HepG2 (cell line): ENCODE data around the gene TRIM58.

Experiments used
- BHLHE40 ChIP-seq: IDR thresholded peaks from 2 replicates; pipeline ENCODE4 v1.6.1; 2011; ENCODE audit warnings: low read length, improper control_type of control experiment
- CREB1 ChIP-seq, 2 experiments: fragments of 450-650 bp in 1 of 2; IDR thresholded peaks; 2 replicates each; pipeline ENCODE4 v1.6.1; 2016 to 2017; ENCODE audit warnings: control low read depth in 1 of 2, mild to moderate bottlenecking in 1 of 2, missing compliant biosample characterization in 1 of 2, missing genetic modification characterization in 1 of 2
- EP300 ChIP-seq, 3 experiments: sonication (generic) in 1 of 3; formaldehyde crosslinking in 1 of 3; IDR thresholded peaks; 2 replicates each; pipeline versions ENCODE4 v1.5.1 to v1.6.1; 2011 to 2020; ENCODE audit warnings: low read depth in 2 of 3, low read length in 2 of 3, borderline replicate concordance in 1 of 3, improper control_type of control experiment in 1 of 3, mild to moderate bottlenecking in 1 of 3, missing genetic modification reagents in 1 of 3, moderate library complexity in 1 of 3
- PHF5A ChIP-seq: IDR thresholded peaks from one replicate; pipeline ENCODE4 v1.6.1; 2018; ENCODE audit warnings: low read depth, missing genetic modification reagents; ENCODE audit not compliant: unreplicated experiment
- POLR2A ChIP-seq, 2 experiments: IDR thresholded peaks; 2 replicates each; pipeline ENCODE4 v1.6.1; 2011; ENCODE audit warnings: low read depth in 2 of 2, low read length in 2 of 2, mild to moderate bottlenecking in 1 of 2, moderate library complexity in 1 of 2; ENCODE audit not compliant: insufficient read depth in 1 of 2
- TAF1 ChIP-seq: sonication (generic); formaldehyde crosslinking; IDR thresholded peaks from 2 replicates; pipeline ENCODE4 v1.4.0; 2020; ENCODE audit warnings: missing genetic modification reagents
- ZBTB38 ChIP-seq: sonication (generic); formaldehyde crosslinking; IDR thresholded peaks from 2 replicates; pipeline ENCODE4 v1.5.1; 2020; ENCODE audit warnings: mild to moderate bottlenecking, missing genetic modification reagents
- ZNF121 ChIP-seq: sonication (generic); formaldehyde crosslinking; IDR thresholded peaks from 2 replicates; pipeline ENCODE4 v1.5.0; 2020; ENCODE audit warnings: mild to moderate bottlenecking, missing genetic modification reagents
- ZNF20 ChIP-seq: sonication (generic); formaldehyde crosslinking; IDR thresholded peaks from 2 replicates; pipeline ENCODE4 v1.4.0; 2020; ENCODE audit warnings: mild to moderate bottlenecking, moderate library complexity, missing genetic modification reagents
- ZNF615 ChIP-seq: sonication (generic); formaldehyde crosslinking; IDR thresholded peaks from 2 replicates; pipeline ENCODE4 v1.5.0; 2020; ENCODE audit warnings: mild to moderate bottlenecking, missing genetic modification reagents, borderline replicate concordance
- ZSCAN30 ChIP-seq: sonication (generic); formaldehyde crosslinking; IDR thresholded peaks from 2 replicates; pipeline ENCODE4 v1.5.0; 2020; ENCODE audit warnings: mild to moderate bottlenecking, missing genetic modification reagents
- TF ChIP-seq, protein P1 (sequence below): sonication (generic); formaldehyde crosslinking; IDR thresholded peaks from 2 replicates; pipeline ENCODE4 v1.5.0; 2020; ENCODE audit warnings: mild to moderate bottlenecking, missing genetic modification reagents, moderate library complexity
- TF ChIP-seq, protein P2 (sequence below): sonication (generic); formaldehyde crosslinking; IDR thresholded peaks from 2 replicates; pipeline ENCODE4 v1.5.0; 2020; ENCODE audit warnings: missing genetic modification reagents

DNA sequence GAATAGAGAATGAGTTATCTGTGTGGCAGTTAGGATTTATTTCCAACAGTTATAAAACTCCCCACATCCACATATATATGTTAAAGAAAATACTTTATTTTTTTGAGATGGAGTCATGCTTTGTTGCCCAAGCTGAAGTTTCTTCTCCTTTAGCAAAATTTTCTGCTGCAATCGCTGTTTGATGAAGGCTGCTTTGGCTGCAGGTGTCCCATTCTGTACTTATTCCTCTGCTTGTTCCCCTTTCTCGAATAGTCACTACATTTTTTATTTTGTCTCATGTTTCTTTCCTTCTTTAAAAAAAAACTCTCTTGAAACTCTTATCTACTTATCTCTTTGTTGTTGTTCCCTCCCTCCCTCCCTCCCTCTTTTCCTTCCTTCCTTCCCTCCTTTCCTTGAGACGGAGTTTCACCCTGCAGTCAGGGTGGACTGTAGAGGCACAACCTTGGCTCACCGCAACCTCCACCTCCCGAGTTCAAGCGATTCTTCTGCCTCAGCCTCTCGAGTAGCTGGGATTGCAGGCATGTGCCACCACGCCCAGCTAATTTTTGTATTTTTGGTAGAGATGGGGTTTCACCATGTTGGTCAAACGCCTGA lies 49.0 kb downstream of the TRIM58 start:
- TF ChIP-seq, protein P1, sequence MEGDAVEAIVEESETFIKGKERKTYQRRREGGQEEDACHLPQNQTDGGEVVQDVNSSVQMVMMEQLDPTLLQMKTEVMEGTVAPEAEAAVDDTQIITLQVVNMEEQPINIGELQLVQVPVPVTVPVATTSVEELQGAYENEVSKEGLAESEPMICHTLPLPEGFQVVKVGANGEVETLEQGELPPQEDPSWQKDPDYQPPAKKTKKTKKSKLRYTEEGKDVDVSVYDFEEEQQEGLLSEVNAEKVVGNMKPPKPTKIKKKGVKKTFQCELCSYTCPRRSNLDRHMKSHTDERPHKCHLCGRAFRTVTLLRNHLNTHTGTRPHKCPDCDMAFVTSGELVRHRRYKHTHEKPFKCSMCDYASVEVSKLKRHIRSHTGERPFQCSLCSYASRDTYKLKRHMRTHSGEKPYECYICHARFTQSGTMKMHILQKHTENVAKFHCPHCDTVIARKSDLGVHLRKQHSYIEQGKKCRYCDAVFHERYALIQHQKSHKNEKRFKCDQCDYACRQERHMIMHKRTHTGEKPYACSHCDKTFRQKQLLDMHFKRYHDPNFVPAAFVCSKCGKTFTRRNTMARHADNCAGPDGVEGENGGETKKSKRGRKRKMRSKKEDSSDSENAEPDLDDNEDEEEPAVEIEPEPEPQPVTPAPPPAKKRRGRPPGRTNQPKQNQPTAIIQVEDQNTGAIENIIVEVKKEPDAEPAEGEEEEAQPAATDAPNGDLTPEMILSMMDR: no peak
- no peak for TF ChIP-seq TAF1 (CRISPR knock-in tag)
- TF ChIP-seq ZNF121: no peak
- TF ChIP-seq PHF5A (CRISPR knock-in tag): no peak
- TF ChIP-seq ZSCAN30: no peak
- no peak for TF ChIP-seq CREB1 (IDR thresholded peaks at IDR 0.05)
- no peak for TF ChIP-seq CREB1 (CRISPR knock-in tag; IDR thresholded peaks at IDR 0.05)
- no peak for TF ChIP-seq ZNF20
- TF ChIP-seq ZBTB38: no peak
- no peak for TF ChIP-seq ZNF615
- TF ChIP-seq EP300 (IDR thresholded peaks at IDR 0.05; ENCODE audit: low read depth in 2 of 2, low read length in 2 of 2): no peak
- no peak for TF ChIP-seq EP300 (CRISPR knock-in tag; IDR thresholded peaks at IDR 0.05; ENCODE audit: borderline replicate concordance)
- TF ChIP-seq POLR2A (IDR thresholded peaks at IDR 0.05; ENCODE audit: insufficient read depth in 1 of 2, low read depth in 2 of 2, low read length in 2 of 2): no peak
- TF ChIP-seq BHLHE40: no peak
- TF ChIP-seq, protein P2, sequence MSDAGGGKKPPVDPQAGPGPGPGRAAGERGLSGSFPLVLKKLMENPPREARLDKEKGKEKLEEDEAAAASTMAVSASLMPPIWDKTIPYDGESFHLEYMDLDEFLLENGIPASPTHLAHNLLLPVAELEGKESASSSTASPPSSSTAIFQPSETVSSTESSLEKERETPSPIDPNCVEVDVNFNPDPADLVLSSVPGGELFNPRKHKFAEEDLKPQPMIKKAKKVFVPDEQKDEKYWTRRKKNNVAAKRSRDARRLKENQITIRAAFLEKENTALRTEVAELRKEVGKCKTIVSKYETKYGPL: no peak
